ENCODE measurements around the gene POM121.
"Not testable (repeated sequence)": the region's sequence is repeated elsewhere in the genome, so short reads cannot be mapped to it uniquely, and the experiment has no call there.

The POM121 gene

DNA sequence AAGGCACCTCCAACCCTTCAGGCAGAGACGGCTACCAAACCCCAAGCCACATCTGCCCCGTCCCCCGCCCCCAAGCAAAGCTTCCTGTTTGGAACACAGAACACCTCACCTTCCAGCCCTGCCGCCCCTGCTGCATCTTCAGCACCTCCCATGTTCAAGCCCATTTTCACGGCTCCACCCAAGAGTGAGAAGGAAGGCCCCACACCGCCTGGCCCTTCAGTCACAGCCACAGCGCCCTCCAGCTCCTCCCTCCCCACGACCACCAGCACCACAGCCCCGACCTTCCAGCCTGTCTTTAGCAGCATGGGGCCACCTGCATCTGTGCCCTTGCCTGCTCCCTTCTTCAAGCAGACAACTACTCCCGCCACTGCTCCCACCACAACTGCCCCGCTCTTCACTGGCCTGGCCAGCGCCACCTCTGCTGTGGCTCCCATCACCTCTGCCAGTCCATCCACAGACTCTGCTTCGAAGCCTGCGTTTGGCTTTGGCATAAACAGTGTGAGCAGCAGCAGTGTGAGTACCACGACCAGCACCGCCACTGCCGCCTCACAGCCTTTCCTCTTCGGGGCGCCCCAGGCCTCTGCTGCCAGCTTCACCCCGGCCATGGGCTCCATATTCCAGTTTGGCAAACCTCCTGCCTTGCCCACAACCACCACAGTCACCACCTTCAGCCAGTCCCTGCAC is 17.3 kb downstream of the POM121 start:
- not testable (repeated sequence) for H3K4me1 ChIP-seq (ENCODE audit: low read length); H3K27ac ChIP-seq (ENCODE audit: low read length); H3K36me3 ChIP-seq (replicated peaks; ENCODE audit: low read depth, low read length)

DNA sequence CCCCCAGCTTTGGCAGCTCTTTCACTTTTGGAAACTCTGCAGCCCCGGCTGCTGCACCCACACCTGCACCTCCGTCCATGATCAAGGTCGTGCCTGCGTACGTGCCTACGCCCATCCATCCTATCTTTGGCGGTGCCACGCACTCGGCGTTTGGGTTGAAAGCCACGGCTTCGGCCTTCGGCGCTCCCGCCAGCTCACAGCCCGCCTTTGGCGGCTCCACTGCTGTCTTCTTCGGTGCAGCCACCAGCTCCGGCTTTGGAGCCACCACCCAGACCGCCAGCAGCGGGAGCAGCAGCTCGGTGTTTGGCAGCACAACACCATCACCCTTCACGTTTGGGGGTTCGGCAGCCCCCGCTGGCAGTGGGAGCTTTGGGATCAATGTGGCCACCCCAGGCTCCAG is 18.1 kb downstream of the POM121 start:
- H3K9ac ChIP-seq (ENCODE audit: low read length); H3K9me3 ChIP-seq (ENCODE audit: insufficient read depth, low read length); H3K4me2 ChIP-seq (ENCODE audit: low read length); H2AFZ ChIP-seq (ENCODE audit: low read depth, low read length); H3K79me2 ChIP-seq (ENCODE audit: low read length); H4K20me1 ChIP-seq (ENCODE audit: insufficient read depth, low read length); H3K36me3 ChIP-seq (replicated peaks; ENCODE audit: low read depth, low read length); H3K27me3 ChIP-seq (ENCODE audit: low read depth, low read length); H3K4me1 ChIP-seq (ENCODE audit: low read length); H3K27ac ChIP-seq (ENCODE audit: low read length); H3K4me3 ChIP-seq (ENCODE audit: low read length): not testable (repeated sequence)

More for the DNA sequence above, 17.3 kb downstream of the POM121 start:
- not testable (repeated sequence) for H3K4me2 ChIP-seq (ENCODE audit: low read length); H2AFZ ChIP-seq (ENCODE audit: low read depth, low read length); H3K27me3 ChIP-seq (ENCODE audit: low read depth, low read length); H3K79me2 ChIP-seq (ENCODE audit: low read length); H4K20me1 ChIP-seq (ENCODE audit: insufficient read depth, low read length); H3K9ac ChIP-seq (ENCODE audit: low read length); H3K4me3 ChIP-seq (ENCODE audit: low read length); H3K9me3 ChIP-seq (ENCODE audit: insufficient read depth, low read length)

DNA sequence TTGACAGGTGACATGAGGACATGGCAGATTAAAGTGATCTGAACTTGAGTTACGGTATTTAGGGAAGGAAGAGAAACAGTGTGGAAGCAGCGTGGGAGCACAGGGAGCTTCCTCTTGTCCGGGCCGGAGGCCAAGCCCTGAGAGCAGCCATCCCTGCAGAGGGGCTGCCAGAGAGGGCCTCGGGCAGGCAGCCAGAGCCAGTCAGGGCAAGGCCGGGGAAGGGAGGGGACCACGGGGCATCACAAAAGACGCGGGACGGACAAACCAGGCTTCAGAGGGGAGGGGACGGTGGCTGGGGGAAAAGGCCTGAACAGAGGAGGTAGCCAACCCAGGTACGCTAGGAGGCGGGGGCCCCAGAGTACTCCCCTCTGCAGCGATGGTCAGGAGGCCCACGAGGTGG is 20.0 kb downstream of the POM121 start:
- not testable (repeated sequence) for H3K4me3 ChIP-seq (ENCODE audit: low read length); H3K79me2 ChIP-seq (ENCODE audit: low read length); H3K27me3 ChIP-seq (ENCODE audit: low read depth, low read length); H3K9me3 ChIP-seq (ENCODE audit: insufficient read depth, low read length); H2AFZ ChIP-seq (ENCODE audit: low read depth, low read length); H3K4me2 ChIP-seq (ENCODE audit: low read length); H3K9ac ChIP-seq (ENCODE audit: low read length); H4K20me1 ChIP-seq (ENCODE audit: insufficient read depth, low read length); H3K4me1 ChIP-seq (ENCODE audit: low read length); H3K27ac ChIP-seq (ENCODE audit: low read length); H3K36me3 ChIP-seq (replicated peaks; ENCODE audit: low read depth, low read length)

DNA sequence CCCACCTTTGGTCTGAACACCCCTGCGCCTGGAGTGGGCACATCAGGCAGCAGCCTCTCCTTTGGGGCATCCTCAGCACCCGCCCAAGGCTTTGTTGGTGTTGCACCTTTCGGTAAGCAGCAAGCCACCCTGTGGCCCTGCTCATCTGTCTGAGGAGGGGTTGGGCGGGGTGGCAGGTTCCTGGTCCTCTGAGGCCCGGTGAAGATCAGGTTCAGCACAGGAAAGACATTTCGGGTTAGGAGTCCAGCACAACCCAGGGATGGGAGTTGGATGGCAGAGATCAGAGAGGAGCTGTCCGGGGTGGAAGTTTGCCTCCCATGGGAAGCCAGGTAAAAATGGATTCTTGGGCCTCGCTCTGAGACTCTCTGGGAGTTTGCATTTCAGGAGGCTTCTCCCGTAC is 20.7 kb downstream of the POM121 start:
- not testable (repeated sequence) for H3K4me1 ChIP-seq (ENCODE audit: low read length); H4K20me1 ChIP-seq (ENCODE audit: insufficient read depth, low read length); H3K36me3 ChIP-seq (replicated peaks; ENCODE audit: low read depth, low read length); H3K4me2 ChIP-seq (ENCODE audit: low read length); H3K27me3 ChIP-seq (ENCODE audit: low read depth, low read length); H3K9me3 ChIP-seq (ENCODE audit: insufficient read depth, low read length); H3K27ac ChIP-seq (ENCODE audit: low read length); H2AFZ ChIP-seq (ENCODE audit: low read depth, low read length); H3K9ac ChIP-seq (ENCODE audit: low read length); H3K4me3 ChIP-seq (ENCODE audit: low read length); H3K79me2 ChIP-seq (ENCODE audit: low read length)

DNA sequence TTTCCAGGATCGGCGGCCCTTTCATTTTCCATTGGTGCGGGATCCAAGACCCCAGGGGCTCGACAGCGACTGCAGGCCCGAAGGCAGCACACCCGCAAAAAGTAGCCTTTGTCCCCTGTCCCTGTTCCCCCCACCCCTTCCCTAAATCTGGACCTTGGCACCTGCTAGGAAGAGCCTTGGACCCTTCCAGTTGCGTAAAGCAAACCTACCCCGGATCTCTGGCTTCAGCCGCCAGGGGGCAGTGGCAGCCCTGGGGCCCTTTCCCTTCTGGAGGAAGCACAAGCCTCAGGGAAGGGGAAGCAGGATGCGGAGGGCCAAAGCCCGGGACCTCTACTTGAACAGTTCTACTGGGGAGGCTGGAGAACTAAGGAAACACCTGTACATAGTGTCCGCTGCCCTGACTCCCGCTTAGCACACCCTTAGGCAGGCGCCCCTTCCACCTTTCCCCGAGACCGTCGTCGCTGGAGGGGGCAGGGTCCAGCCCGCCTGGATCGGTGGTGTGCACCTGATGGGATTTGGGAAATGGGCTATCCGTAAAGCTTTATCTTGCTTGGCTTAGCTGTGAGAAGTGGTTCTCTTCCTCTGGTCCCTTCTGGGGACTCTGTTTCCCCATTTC is 21.3 kb downstream of the POM121 start:
- H3K4me2 ChIP-seq (ENCODE audit: low read length); H3K4me3 ChIP-seq (ENCODE audit: low read length); H4K20me1 ChIP-seq (ENCODE audit: insufficient read depth, low read length); H3K36me3 ChIP-seq (replicated peaks; ENCODE audit: low read depth, low read length); H3K27ac ChIP-seq (ENCODE audit: low read length); H3K27me3 ChIP-seq (ENCODE audit: low read depth, low read length); H3K9me3 ChIP-seq (ENCODE audit: insufficient read depth, low read length); H2AFZ ChIP-seq (ENCODE audit: low read depth, low read length); H3K79me2 ChIP-seq (ENCODE audit: low read length); H3K9ac ChIP-seq (ENCODE audit: low read length); H3K4me1 ChIP-seq (ENCODE audit: low read length): not testable (repeated sequence)
- TF ChIP-seq, protein P1, sequence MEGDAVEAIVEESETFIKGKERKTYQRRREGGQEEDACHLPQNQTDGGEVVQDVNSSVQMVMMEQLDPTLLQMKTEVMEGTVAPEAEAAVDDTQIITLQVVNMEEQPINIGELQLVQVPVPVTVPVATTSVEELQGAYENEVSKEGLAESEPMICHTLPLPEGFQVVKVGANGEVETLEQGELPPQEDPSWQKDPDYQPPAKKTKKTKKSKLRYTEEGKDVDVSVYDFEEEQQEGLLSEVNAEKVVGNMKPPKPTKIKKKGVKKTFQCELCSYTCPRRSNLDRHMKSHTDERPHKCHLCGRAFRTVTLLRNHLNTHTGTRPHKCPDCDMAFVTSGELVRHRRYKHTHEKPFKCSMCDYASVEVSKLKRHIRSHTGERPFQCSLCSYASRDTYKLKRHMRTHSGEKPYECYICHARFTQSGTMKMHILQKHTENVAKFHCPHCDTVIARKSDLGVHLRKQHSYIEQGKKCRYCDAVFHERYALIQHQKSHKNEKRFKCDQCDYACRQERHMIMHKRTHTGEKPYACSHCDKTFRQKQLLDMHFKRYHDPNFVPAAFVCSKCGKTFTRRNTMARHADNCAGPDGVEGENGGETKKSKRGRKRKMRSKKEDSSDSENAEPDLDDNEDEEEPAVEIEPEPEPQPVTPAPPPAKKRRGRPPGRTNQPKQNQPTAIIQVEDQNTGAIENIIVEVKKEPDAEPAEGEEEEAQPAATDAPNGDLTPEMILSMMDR (IDR thresholded peaks at IDR 0.05; ENCODE audit: low read depth, low read length) = 0 out of 2 replicates have a peak, but pooled peaks have one; percentile 7

DNA sequence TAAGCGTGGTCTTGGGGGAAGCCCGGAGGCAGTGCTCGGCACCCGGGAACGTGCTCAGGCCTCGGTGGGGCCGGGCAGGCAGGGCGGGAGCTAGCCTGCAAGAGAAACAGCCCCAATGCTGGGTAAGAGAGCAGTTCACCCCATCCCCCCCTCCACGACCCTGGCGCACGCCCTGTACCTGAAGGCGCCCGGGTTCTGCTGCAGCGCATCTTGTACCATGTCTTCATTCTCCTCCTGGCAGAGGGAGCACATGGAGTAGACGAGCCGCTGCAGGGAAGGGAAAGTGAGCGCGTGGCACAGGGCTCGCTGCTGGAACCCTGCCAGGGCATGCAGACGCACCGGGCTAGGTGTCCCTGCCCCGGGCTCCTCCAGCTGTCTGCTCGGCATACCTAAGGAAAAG is 23.8 kb downstream of the POM121 start:
- H3K4me2 ChIP-seq (ENCODE audit: low read length); H3K4me1 ChIP-seq (ENCODE audit: low read length); H3K27me3 ChIP-seq (ENCODE audit: low read depth, low read length); H3K9me3 ChIP-seq (ENCODE audit: insufficient read depth, low read length); H2AFZ ChIP-seq (ENCODE audit: low read depth, low read length); H3K4me3 ChIP-seq (ENCODE audit: low read length); H3K36me3 ChIP-seq (replicated peaks; ENCODE audit: low read depth, low read length); H4K20me1 ChIP-seq (ENCODE audit: insufficient read depth, low read length); H3K27ac ChIP-seq (ENCODE audit: low read length); H3K79me2 ChIP-seq (ENCODE audit: low read length); H3K9ac ChIP-seq (ENCODE audit: low read length): not testable (repeated sequence)

DNA sequence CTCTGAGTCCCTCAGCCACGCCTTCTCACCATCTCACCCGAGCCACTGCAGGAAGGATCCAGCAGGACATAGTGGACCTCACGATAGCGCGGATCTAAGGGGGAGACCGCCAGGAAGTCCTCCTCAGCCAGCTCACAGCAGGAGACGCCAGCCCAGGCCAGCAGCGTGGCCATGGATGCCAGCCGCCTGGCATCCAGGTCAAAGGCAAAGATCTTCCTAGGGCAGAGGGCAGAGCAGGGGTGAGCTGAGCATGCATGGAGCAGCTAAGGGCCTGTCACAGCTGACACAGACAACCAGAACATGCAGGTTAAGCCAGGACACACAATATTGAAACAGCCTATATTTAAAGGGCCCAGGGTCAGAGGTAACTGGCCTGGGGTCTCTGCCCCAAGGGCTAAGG is 24.4 kb downstream of the POM121 start:
- H3K79me2 ChIP-seq (ENCODE audit: low read length); H3K4me2 ChIP-seq (ENCODE audit: low read length); H3K4me1 ChIP-seq (ENCODE audit: low read length); H3K9me3 ChIP-seq (ENCODE audit: insufficient read depth, low read length); H3K36me3 ChIP-seq (replicated peaks; ENCODE audit: low read depth, low read length); H3K9ac ChIP-seq (ENCODE audit: low read length); H3K4me3 ChIP-seq (ENCODE audit: low read length); H3K27me3 ChIP-seq (ENCODE audit: low read depth, low read length); H2AFZ ChIP-seq (ENCODE audit: low read depth, low read length); H4K20me1 ChIP-seq (ENCODE audit: insufficient read depth, low read length); H3K27ac ChIP-seq (ENCODE audit: low read length): not testable (repeated sequence)

DNA sequence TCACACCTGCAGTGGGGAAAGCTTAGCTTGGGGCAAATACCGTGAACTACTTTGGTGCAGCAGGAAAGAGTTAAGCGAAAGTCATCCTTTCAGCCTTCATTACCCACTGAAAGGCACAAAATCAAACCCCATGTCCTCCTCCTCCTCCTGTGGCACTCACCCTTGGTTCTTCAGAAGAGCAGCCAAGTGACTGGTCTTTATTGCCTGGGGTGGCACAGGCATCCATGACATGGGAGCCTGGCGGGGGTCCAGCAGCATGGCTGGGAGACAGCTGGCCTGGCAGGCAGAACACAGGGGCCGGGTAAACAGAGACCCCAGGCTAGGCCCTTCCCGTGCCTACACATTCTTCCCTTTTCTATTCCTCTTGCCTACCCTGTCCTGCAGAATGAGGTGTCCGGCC is 24.8 kb downstream of the POM121 start:
- H4K20me1 ChIP-seq (ENCODE audit: insufficient read depth, low read length); H3K27me3 ChIP-seq (ENCODE audit: low read depth, low read length); H3K36me3 ChIP-seq (replicated peaks; ENCODE audit: low read depth, low read length); H3K9me3 ChIP-seq (ENCODE audit: insufficient read depth, low read length); H3K79me2 ChIP-seq (ENCODE audit: low read length); H3K9ac ChIP-seq (ENCODE audit: low read length); H3K4me1 ChIP-seq (ENCODE audit: low read length); H3K27ac ChIP-seq (ENCODE audit: low read length); H2AFZ ChIP-seq (ENCODE audit: low read depth, low read length); H3K4me2 ChIP-seq (ENCODE audit: low read length); H3K4me3 ChIP-seq (ENCODE audit: low read length): not testable (repeated sequence)

DNA sequence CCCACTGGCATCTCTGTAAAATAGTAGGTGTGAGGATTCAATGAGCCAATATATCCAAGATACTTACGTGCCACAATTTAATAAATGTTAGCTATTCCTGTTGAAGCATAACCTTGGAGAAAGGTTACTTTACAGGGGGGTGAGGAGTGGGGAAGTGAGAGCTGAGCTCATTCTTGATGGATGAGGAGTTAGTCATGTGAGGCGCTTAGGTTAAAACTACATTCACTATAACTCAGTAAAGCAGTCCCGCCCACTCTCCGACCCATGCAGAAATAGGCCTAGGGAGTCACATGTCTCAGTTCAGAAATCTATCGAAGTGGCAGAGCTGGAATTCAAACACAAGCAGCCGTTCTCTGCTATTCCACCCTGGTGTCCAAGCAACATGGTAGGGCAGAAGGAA is 25.5 kb downstream of the POM121 start:
- not testable (repeated sequence) for H2AFZ ChIP-seq (ENCODE audit: low read depth, low read length); H3K79me2 ChIP-seq (ENCODE audit: low read length); H3K27ac ChIP-seq (ENCODE audit: low read length); H3K9ac ChIP-seq (ENCODE audit: low read length); H3K4me1 ChIP-seq (ENCODE audit: low read length); H4K20me1 ChIP-seq (ENCODE audit: insufficient read depth, low read length); H3K27me3 ChIP-seq (ENCODE audit: low read depth, low read length); H3K9me3 ChIP-seq (ENCODE audit: insufficient read depth, low read length); H3K4me2 ChIP-seq (ENCODE audit: low read length); H3K4me3 ChIP-seq (ENCODE audit: low read length); H3K36me3 ChIP-seq (replicated peaks; ENCODE audit: low read depth, low read length)

All from OCI-LY3 (cell line).